K562 (cell line): ENCODE measurements around the gene KCNB1. TPM values are rescaled to one million over a fixed set of nuclear protein-coding genes. Genes with fewer than 3 reads are reported as not detected.

Experiments
- ARID1B ChIP-seq: fragments of 450-650 bp; IDR thresholded peaks from 2 replicates; pipeline ENCODE4 v1.6.1; 2016; ENCODE audit warnings: antibody characterized with exemption, mild to moderate bottlenecking, inconsistent platforms
- CSDE1 ChIP-seq, 2 experiments: fragments of 450-650 bp; IDR thresholded peaks; 2 replicates each; pipeline ENCODE4 v1.6.1; 2016; ENCODE audit warnings: mild to moderate bottlenecking in 1 of 2
- GABPA ChIP-seq: fragments of 200-800 bp; sonication (Bioruptor generic); conservative IDR thresholded peaks from 2 replicates; pipeline ENCODE4 v1.6.1; 2016; ENCODE audit warnings: low read depth, missing genetic modification characterization, missing compliant biosample characterization
- MIER1 ChIP-seq: fragments of 450-650 bp; IDR thresholded peaks from 2 replicates; pipeline ENCODE4 v1.6.1; 2016; ENCODE audit warnings: antibody characterized with exemption, mild to moderate bottlenecking, low read depth
- polyA plus RNA-seq, 8 experiments: library from polyadenylated mRNA; depleted of rRNA in 4 of 8; stranded (reverse) in 5 of 8; unstranded in 3 of 8; fragments of >200 nt; fragmentation: Nextera tagmentation in 2 of 8; fragmentation: Illumina TruSeq in 1 of 8; extraction: Ambion mirVana in 2 of 8; extraction: Trizol in 1 of 8; gene quantifications; 2 replicates each; pipeline versions ENCODE4 v1.2.1 to v1.2.3, GENCODE V29; 2011 to 2014; ENCODE audit warnings: inconsistent platforms in 1 of 8, missing spikeins in 1 of 8
- total RNA-seq, 7 experiments: library from RNA; depleted of rRNA in 6 of 7; stranded (reverse); fragments of >200 nt in 6 of 7; fragmentation: Illumina TruSeq in 2 of 7; extraction: Trizol in 2 of 7; gene quantifications; 2 replicates each; pipeline versions ENCODE4 v1.2.1 to v1.2.3, GENCODE V29; 2011 to 2021; ENCODE audit warnings: low replicate concordance in 1 of 7
- TF ChIP-seq, protein P1 (sequence below): fragments of 450-650 bp; IDR thresholded peaks from 2 replicates; pipeline ENCODE4 v1.6.1; 2016; ENCODE audit warnings: low read depth

The KCNB1 gene
- total and polyA plus RNA-seq, 9 of the 15 experiments (the other 6 are each of a cell fraction or from before 2014, with no cell fraction given) = 0.01 to 0.06 TPM; not detected in 7

DNA sequence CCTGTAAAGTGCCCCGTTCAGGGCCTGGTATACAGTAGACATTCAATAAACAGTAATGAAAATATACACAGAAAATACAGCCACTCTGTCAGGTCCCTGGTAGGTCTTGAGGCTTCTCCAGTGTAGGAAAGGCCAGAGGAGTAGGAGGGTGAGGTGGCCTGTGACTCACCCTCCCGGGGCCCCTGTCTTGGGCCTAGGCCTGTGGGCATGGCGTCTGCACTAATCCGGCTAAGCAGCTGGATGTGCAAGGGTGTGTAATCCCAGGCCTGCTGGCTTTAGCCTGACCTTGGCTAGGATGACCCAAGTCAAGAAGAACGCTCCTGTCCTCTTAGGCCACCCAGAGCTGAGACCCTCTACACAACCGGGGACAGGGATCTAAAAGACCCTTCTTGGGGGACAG, 84.9 kb downstream of the KCNB1 start (continued):
- TF ChIP-seq, protein P1, sequence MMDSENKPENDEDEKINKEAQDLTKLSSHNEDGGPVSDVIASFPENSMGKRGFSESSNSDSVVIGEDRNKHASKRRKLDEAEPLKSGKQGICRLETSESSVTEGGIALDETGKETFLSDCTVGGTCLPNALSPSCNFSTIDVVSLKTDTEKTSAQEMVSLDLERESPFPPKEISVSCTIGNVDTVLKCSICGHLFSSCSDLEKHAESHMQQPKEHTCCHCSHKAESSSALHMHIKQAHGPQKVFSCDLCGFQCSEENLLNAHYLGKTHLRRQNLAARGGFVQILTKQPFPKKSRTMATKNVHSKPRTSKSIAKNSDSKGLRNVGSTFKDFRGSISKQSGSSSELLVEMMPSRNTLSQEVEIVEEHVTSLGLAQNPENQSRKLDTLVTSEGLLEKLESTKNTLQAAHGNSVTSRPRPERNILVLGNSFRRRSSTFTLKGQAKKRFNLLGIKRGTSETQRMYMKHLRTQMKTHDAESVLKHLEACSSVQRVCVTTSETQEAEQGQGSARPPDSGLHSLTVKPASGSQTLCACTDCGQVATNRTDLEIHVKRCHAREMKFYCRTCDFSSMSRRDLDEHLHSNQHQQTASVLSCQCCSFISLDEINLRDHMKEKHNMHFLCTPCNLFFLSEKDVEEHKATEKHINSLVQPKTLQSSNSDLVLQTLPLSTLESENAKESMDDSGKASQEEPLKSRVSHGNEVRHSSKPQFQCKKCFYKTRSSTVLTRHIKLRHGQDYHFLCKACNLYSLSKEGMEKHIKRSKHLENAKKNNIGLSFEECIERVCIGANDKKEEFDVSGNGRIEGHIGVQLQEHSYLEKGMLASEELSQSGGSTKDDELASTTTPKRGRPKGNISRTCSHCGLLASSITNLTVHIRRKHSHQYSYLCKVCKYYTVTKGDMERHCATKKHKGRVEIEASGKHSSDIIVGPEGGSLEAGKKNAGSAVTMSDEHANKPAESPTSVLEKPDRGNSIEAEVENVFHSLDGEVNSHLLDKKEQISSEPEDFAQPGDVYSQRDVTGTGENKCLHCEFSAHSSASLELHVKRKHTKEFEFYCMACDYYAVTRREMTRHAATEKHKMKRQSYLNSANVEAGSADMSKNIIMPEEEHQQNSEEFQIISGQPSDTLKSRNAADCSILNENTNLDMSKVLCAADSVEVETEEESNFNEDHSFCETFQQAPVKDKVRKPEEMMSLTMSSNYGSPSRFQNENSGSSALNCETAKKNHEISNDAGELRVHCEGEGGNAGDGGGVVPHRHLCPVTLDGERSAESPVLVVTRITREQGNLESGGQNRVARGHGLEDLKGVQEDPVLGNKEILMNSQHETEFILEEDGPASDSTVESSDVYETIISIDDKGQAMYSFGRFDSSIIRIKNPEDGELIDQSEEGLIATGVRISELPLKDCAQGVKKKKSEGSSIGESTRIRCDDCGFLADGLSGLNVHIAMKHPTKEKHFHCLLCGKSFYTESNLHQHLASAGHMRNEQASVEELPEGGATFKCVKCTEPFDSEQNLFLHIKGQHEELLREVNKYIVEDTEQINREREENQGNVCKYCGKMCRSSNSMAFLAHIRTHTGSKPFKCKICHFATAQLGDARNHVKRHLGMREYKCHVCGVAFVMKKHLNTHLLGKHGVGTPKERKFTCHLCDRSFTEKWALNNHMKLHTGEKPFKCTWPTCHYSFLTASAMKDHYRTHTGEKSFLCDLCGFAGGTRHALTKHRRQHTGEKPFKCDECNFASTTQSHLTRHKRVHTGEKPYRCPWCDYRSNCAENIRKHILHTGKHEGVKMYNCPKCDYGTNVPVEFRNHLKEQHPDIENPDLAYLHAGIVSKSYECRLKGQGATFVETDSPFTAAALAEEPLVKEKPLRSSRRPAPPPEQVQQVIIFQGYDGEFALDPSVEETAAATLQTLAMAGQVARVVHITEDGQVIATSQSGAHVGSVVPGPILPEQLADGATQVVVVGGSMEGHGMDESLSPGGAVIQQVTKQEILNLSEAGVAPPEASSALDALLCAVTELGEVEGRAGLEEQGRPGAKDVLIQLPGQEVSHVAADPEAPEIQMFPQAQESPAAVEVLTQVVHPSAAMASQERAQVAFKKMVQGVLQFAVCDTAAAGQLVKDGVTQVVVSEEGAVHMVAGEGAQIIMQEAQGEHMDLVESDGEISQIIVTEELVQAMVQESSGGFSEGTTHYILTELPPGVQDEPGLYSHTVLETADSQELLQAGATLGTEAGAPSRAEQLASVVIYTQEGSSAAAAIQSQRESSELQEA = no peak
- TF ChIP-seq GABPA (tag) (no peak), CSDE1 (IDR thresholded peaks at IDR 0.05) (no peak), ARID1B (peak; percentile 28; the same call in 1 of the 2 replicates), MIER1 (no peak)
- TF ChIP-seq, all 486 proteins: peak for 10
